ENCODE data around the gene RACGAP1. TPM values are rescaled to one million over a fixed set of nuclear protein-coding genes. Genes with fewer than 3 reads are reported as not detected.

RACGAP1 gene
- total RNA-seq (10 to 100 TPM in 1 of 2 experiments, 1 to 10 TPM in 1; 8.5 to 10.4 TPM), polyA plus RNA-seq (10 to 100 TPM; 11.8 to 14.7 TPM)

GRCh38 chr12:50025187-50026059, at the start of gene RACGAP1:
Gene RACGAP1, minus strand, starts transcription at chr12:50025494. Its CDS starts 8,779 bp downstream, at chr12:50016715.
- peak within 1 kb of the TSS; percentile 48 to 62 for H3K4me3 ChIP-seq (ENCODE audit: low read length in 2 of 2)
- Mint-ChIP-seq H3K4me1 (peaks cover 16 to 18% (median 17%) of the 10 kb centered on the region in 4 donors), H3K27me3 (peaks cover 4 to 5% of the 10 kb centered on the region in 2 donors), H3K4me3 (peak within 1 kb of the TSS; percentile 95 to 100 (median 99)), H3K9me3 (peaks cover 0 to 2% (median 0%) of the 10 kb centered on the region in 8 donors), H3K27ac (peak within 1 kb of the TSS; percentile 79 to 97 (median 97)), H3K36me3 (peaks cover 0 to 4% of the 10 kb centered on the region in 2 donors)
- DNase-seq = peak; percentile 95 to 98 (median 98)
- peaks cover 10% of the 10 kb centered on the region for H3K4me1 ChIP-seq (ENCODE audit: insufficient read depth, low read length)
- H3K36me3 ChIP-seq (ENCODE audit: insufficient read depth, low read length) = no peaks in the 10 kb centered on the region
- CTCF ChIA-PET (ENCODE audit: partially characterized antibody) = interaction anchor here (0.6 to 2.4 kb wide), 13 partner anchors 9 to 180 kb away, joined by 3 to 12 read pairs (median 3); partner anchors contain the start of genes CERS5 and COX14
- no peaks in the 10 kb centered on the region for H3K9me3 ChIP-seq (ENCODE audit: control insufficient read depth in 1 of 2, low read length in 2 of 2)
- intact Hi-C loops (cut with micrococcal nuclease) = loop anchor here (1.0 to 2.0 kb wide), 4 partner anchors 60 to 1309 kb away; partner anchors contain the start of genes CCNT1, CERS5 and SMARCD1
- peak within 1 kb of the TSS; percentile 68 for H3K27ac ChIP-seq (ENCODE audit: low read depth, low read length)
- POLR2A ChIA-PET (ENCODE audit: partially characterized antibody) = interaction anchor here (0.6 to 2.0 kb wide), 15 partner anchors 9 to 1298 kb away, joined by 3 to 11 read pairs (median 5); partner anchors contain the start of genes COX14, NCKAP5L, SMARCD1 and TMBIM6
- no peaks in the 10 kb centered on the region for H3K27me3 ChIP-seq (ENCODE audit: insufficient read depth, low read length)

GRCh38 chr12:50073712-50074111, 48.4 kb upstream of the RACGAP1 start:
- DNase-seq = no peak
- H3K9me3 ChIP-seq (ENCODE audit: control insufficient read depth in 1 of 2, low read length in 2 of 2) = no peaks in the 10 kb centered on the region
- H3K27me3 ChIP-seq (ENCODE audit: insufficient read depth, low read length) = no peaks in the 10 kb centered on the region
- H3K36me3 Mint-ChIP-seq = no peaks in the 10 kb centered on the region
- peaks cover 3% of the 10 kb centered on the region for H3K4me1 ChIP-seq (ENCODE audit: insufficient read depth, low read length)
- H3K27me3 Mint-ChIP-seq = peaks cover 0 to 6% of the 10 kb centered on the region in 2 donors
- peaks cover 5 to 13% (median 8%) of the 10 kb centered on the region in 4 donors for H3K4me1 Mint-ChIP-seq
- H3K4me3 ChIP-seq (ENCODE audit: low read length in 2 of 2) = no peak overlapping the region
- no peak overlapping the region for H3K4me3 Mint-ChIP-seq
- H3K27ac ChIP-seq (ENCODE audit: low read depth, low read length) = no peak overlapping the region
- intact Hi-C loops (cut with micrococcal nuclease) = loop anchor here (10.0 kb wide), 1 partner anchor 241 kb away; no protein-coding TSS in a partner anchor
- H3K9me3 Mint-ChIP-seq = no peaks in the 10 kb centered on the region
- CTCF ChIA-PET (ENCODE audit: partially characterized antibody) = interaction anchor here (1.0 to 8.6 kb wide), 14 partner anchors 8 to 148 kb away, joined by 3 to 88 read pairs (median 4); partner anchors contain the start of genes COX14 and SMARCD1
- no peaks in the 10 kb centered on the region for H3K36me3 ChIP-seq (ENCODE audit: insufficient read depth, low read length)
- POLR2A ChIA-PET (ENCODE audit: partially characterized antibody) = interaction anchor here (1.6 kb wide), 1 partner anchor 11 kb away, joined by 4 read pairs; the partner anchor contains the start of gene SMARCD1
- H3K27ac Mint-ChIP-seq = no peak overlapping the region

DNA sequence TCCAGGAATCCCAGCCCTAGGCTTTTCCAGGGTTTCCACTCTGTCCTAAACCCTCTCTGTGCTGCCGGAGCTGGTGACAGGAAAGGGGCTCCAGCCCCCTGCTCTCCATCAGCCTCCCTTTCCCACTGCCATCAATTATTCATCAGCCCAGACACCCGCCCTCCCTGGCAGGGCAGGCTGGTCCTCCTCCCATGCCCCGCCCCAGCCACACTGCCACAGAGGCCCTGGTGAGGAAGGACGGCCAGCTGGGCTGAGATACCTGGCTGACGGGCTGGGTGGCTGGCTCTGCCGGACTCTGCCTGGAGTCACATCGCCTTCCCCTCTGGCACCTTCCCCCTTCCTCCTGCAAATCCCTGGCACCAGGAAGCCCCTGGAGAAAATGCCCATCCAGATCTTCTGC, 47.9 kb upstream of the RACGAP1 start:
- H3K27ac Mint-ChIP-seq = no peak overlapping the region
- H3K36me3 Mint-ChIP-seq = no peaks in the 10 kb centered on the region
- DNase-seq = no peak
- no peak overlapping the region for H3K4me3 Mint-ChIP-seq
- H3K9me3 Mint-ChIP-seq = no peaks in the 10 kb centered on the region
- Histone ChIP-seq H3K4me1 (ENCODE audit: insufficient read depth, low read length) (peaks cover 3% of the 10 kb centered on the region), H3K27ac (ENCODE audit: low read depth, low read length) (no peak overlapping the region), H3K9me3 (ENCODE audit: control insufficient read depth in 1 of 2, low read length in 2 of 2) (no peaks in the 10 kb centered on the region), H3K4me3 (ENCODE audit: low read length in 2 of 2) (no peak overlapping the region), H3K36me3 (ENCODE audit: insufficient read depth, low read length) (no peaks in the 10 kb centered on the region), H3K27me3 (ENCODE audit: insufficient read depth, low read length) (no peaks in the 10 kb centered on the region)
- ChIA-PET CTCF (ENCODE audit: partially characterized antibody) (interaction anchor here (1.2 to 8.6 kb wide), 8 partner anchors 38 to 148 kb away, joined by 3 to 88 read pairs (median 7); partner anchors contain the start of gene COX14), POLR2A (ENCODE audit: partially characterized antibody) (no interaction called here)
- peaks cover 5 to 13% (median 8%) of the 10 kb centered on the region in 4 donors for H3K4me1 Mint-ChIP-seq
- intact Hi-C loops (cut with micrococcal nuclease) = loop anchor here (10.0 kb wide), 1 partner anchor 242 kb away; no protein-coding TSS in a partner anchor
- peaks cover 0 to 6% of the 10 kb centered on the region in 2 donors for H3K27me3 Mint-ChIP-seq

GRCh38 chr12:50072198-50072907, 47.1 kb upstream of the RACGAP1 start:
- Mint-ChIP-seq H3K9me3 (no peaks in the 10 kb centered on the region), H3K4me1 (peaks cover 5 to 13% (median 8%) of the 10 kb centered on the region in 4 donors), H3K36me3 (no peaks in the 10 kb centered on the region), H3K4me3 (no peak overlapping the region), H3K27me3 (peaks cover 0 to 6% of the 10 kb centered on the region in 2 donors), H3K27ac (no peak overlapping the region)
- Histone ChIP-seq H3K4me3 (ENCODE audit: low read length in 2 of 2) (no peak overlapping the region), H3K4me1 (ENCODE audit: insufficient read depth, low read length) (peaks cover 3% of the 10 kb centered on the region), H3K27ac (ENCODE audit: low read depth, low read length) (no peak overlapping the region), H3K27me3 (ENCODE audit: insufficient read depth, low read length) (no peaks in the 10 kb centered on the region), H3K9me3 (ENCODE audit: control insufficient read depth in 1 of 2, low read length in 2 of 2) (no peaks in the 10 kb centered on the region), H3K36me3 (ENCODE audit: insufficient read depth, low read length) (no peaks in the 10 kb centered on the region)
- intact Hi-C loops (cut with micrococcal nuclease) = loop anchor here (10.0 kb wide), 1 partner anchor 242 kb away; no protein-coding TSS in a partner anchor
- ChIA-PET CTCF (ENCODE audit: partially characterized antibody) (interaction anchor here (0.6 to 8.6 kb wide), 7 partner anchors 17 to 149 kb away, joined by 3 to 88 read pairs (median 17); partner anchors contain the start of gene COX14), POLR2A (ENCODE audit: partially characterized antibody) (no interaction called here)
- no peak for DNase-seq

- peak overlapping the region in 1 of 8 donors; percentile 3 for H3K4me3 Mint-ChIP-seq
- POLR2A ChIA-PET (ENCODE audit: partially characterized antibody) = interaction anchor here (0.9 to 1.1 kb wide), 2 partner anchors 9 to 14 kb away, joined by 3 to 4 read pairs; partner anchors contain the start of gene SMARCD1
- no peaks in the 10 kb centered on the region for H3K9me3 Mint-ChIP-seq
- Histone ChIP-seq H3K27me3 (ENCODE audit: insufficient read depth, low read length) (no peaks in the 10 kb centered on the region), H3K9me3 (ENCODE audit: control insufficient read depth in 1 of 2, low read length in 2 of 2) (no peaks in the 10 kb centered on the region), H3K36me3 (ENCODE audit: insufficient read depth, low read length) (no peaks in the 10 kb centered on the region), H3K4me1 (ENCODE audit: insufficient read depth, low read length) (peaks cover 3% of the 10 kb centered on the region), H3K27ac (ENCODE audit: low read depth, low read length) (no peak overlapping the region), H3K4me3 (ENCODE audit: low read length in 2 of 2) (no peak overlapping the region)
- CTCF ChIA-PET (ENCODE audit: partially characterized antibody) = interaction anchor here (0.5 to 8.6 kb wide), 45 partner anchors 10 to 552 kb away, joined by 3 to 88 read pairs (median 4); partner anchors contain the start of genes CERS5, COX14, RACGAP1 and SMARCD1
- peaks cover 5 to 13% (median 8%) of the 10 kb centered on the region in 4 donors for H3K4me1 Mint-ChIP-seq
- H3K27ac Mint-ChIP-seq = peak overlapping the region in 2 of 7 donors; percentile 55 to 68
- peak; percentile 50 to 61 (median 55) for DNase-seq
- intact Hi-C loops (cut with micrococcal nuclease) = loop anchor here (1.0 to 10.0 kb wide), 3 partner anchors 103 to 244 kb away; no protein-coding TSS in a partner anchor
- peaks cover 0 to 6% of the 10 kb centered on the region in 2 donors for H3K27me3 Mint-ChIP-seq
- H3K36me3 Mint-ChIP-seq = no peaks in the 10 kb centered on the region
These were observed 45.2 kb upstream of the RACGAP1 start for GRCh38 chr12:50070314-50071060.

DNA sequence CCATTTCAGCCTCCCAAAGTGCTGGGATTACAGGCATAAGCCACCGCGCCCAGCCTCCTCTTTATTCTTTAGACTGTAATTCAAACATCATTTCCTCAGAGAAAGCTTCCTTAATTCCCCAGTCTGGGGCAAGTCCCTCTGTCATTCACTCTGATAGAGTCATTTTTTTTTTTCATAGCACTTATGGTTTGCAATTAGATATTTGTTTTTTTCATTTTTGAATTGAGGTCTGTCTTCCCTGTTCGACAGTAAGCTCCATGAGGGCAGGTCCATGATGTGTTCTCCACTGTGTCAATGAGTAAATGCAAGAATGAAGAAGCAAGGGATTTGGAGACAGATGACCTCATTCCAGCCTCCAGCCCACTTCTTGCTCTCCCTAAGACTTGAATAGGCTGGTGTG, 44.2 kb upstream of the RACGAP1 start:
- Mint-ChIP-seq H3K27ac (no peak overlapping the region), H3K36me3 (no peaks in the 10 kb centered on the region), H3K9me3 (no peaks in the 10 kb centered on the region), H3K27me3 (peaks cover under 1 to 6% of the 10 kb centered on the region in 2 donors), H3K4me3 (no peak overlapping the region), H3K4me1 (peaks cover 4 to 9% (median 6%) of the 10 kb centered on the region in 4 donors)
- Histone ChIP-seq H3K27me3 (ENCODE audit: insufficient read depth, low read length) (no peaks in the 10 kb centered on the region), H3K27ac (ENCODE audit: low read depth, low read length) (no peak overlapping the region), H3K4me1 (ENCODE audit: insufficient read depth, low read length) (no peaks in the 10 kb centered on the region), H3K36me3 (ENCODE audit: insufficient read depth, low read length) (no peaks in the 10 kb centered on the region), H3K4me3 (ENCODE audit: low read length in 2 of 2) (no peak overlapping the region), H3K9me3 (ENCODE audit: control insufficient read depth in 1 of 2, low read length in 2 of 2) (no peaks in the 10 kb centered on the region)
- DNase-seq = no peak
- intact Hi-C loops (cut with micrococcal nuclease) = no loop called here
- CTCF ChIA-PET (ENCODE audit: partially characterized antibody) = interaction anchor here (0.6 to 8.6 kb wide), 19 partner anchors 9 to 131 kb away, joined by 3 to 88 read pairs (median 4); partner anchors contain the start of gene COX14
- POLR2A ChIA-PET (ENCODE audit: partially characterized antibody) = interaction anchor here (0.6 kb wide), 1 partner anchor 78 kb away, joined by 3 read pairs; no protein-coding TSS in a partner anchor
